GM21717 (cell line): ENCODE measurements around the gene RGS6.

Source experiments
- ATAC-seq: cut with Tn5 transposase; IDR thresholded peaks from one replicate; pipeline ENCODE4 v1.9.1; 2021; ENCODE audit warnings: mild to moderate bottlenecking, moderate library complexity; ENCODE audit not compliant: unreplicated experiment

Gene RGS6

GRCh38 chr14:72492196-72492595, 560.0 kb downstream of the RGS6 start:
- ATAC-seq, result no peak

- ATAC-seq, result no peak
These were observed 563.4 kb downstream of the RGS6 start for GRCh38 chr14:72495668-72496067.

- ATAC-seq, result no peak
These were observed 566.4 kb downstream of the RGS6 start for GRCh38 chr14:72498646-72499045.

GRCh38 chr14:72499746-72500145, 567.5 kb downstream of the RGS6 start:
- no peak for ATAC-seq

- ATAC-seq, result no peak
These were observed 568.1 kb downstream of the RGS6 start for GRCh38 chr14:72500234-72500838.

- ATAC-seq, result no peak
These were observed 569.2 kb downstream of the RGS6 start for GRCh38 chr14:72501439-72501838.

- ATAC-seq, result no peak
These were observed 571.0 kb downstream of the RGS6 start for GRCh38 chr14:72503271-72503670.

- ATAC-seq, result no peak
These were observed 571.6 kb downstream of the RGS6 start for GRCh38 chr14:72503696-72504368.

GRCh38 chr14:72510566-72510965, 578.3 kb downstream of the RGS6 start:
- no peak for ATAC-seq

- ATAC-seq, result no peak
These were observed 580.1 kb downstream of the RGS6 start for GRCh38 chr14:72512281-72512680.

GRCh38 chr14:72512925-72513324, 580.7 kb downstream of the RGS6 start:
- no peak for ATAC-seq

GRCh38 chr14:72513346-72513745, 581.1 kb downstream of the RGS6 start:
- ATAC-seq, result no peak

- ATAC-seq, result no peak
These were observed 581.9 kb downstream of the RGS6 start for GRCh38 chr14:72513965-72514659.

- ATAC-seq, result no peak
These were observed 582.4 kb downstream of the RGS6 start for GRCh38 chr14:72514660-72515025.

GRCh38 chr14:72515779-72516770, 583.8 kb downstream of the RGS6 start:
- no peak for ATAC-seq

GRCh38 chr14:72516936-72517700, 584.9 kb downstream of the RGS6 start:
- ATAC-seq, result no peak

GRCh38 chr14:72517736-72518135, 585.5 kb downstream of the RGS6 start:
- ATAC-seq, result no peak

GRCh38 chr14:72518809-72519377, 586.7 kb downstream of the RGS6 start:
- peak; percentile 64 for ATAC-seq

- ATAC-seq, result peak; percentile 25
These were observed 587.3 kb downstream of the RGS6 start for GRCh38 chr14:72519543-72519942.

GRCh38 chr14:72521045-72521444, 588.8 kb downstream of the RGS6 start:
- no peak for ATAC-seq
